D721Med (cell line): ENCODE data around the gene HEATR1.
"Not testable (repeated sequence)": the region's sequence is repeated elsewhere in the genome, so short reads cannot be mapped to it uniquely, and the experiment has no call there.

ENCODE experiments used
- DNase-seq: peaks from one replicate; pipeline ENCODE4 v3.0.0; 2011; ENCODE audit warnings: low spot score; ENCODE audit not compliant: insufficient read length
- FAIRE-seq: peaks from 2 replicates; lab custom pipeline; 2011; peaks lifted over from hg19 to GRCh38; lab: Jason Lieb, UNC
- TF ChIP-seq, protein P1 (sequence below): IDR thresholded peaks from 2 replicates; pipeline ENCODE4 v1.5.1; 2012; ENCODE audit warnings: mild to moderate bottlenecking, control low read depth; ENCODE audit not compliant: insufficient read depth; ENCODE audit errors: missing control alignments

Gene HEATR1

DNA sequence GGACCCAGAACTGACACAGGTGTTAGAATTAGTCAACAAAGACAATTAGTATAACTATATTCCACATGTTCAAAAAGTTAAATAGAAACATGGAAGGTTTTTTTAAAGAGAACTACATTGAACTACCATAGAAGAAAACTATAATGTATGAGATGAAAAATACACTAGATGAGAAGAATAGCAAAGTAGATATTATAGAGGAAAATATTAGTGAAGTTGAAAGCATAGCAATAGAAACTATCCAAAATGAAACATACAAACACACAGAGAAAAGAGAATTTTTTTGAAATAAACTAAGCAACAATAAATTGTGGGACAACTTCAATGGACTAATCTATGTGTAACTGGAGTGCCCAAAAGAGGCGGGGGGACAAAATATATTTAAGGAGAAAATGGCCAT lies 8.0 kb upstream of the HEATR1 start:
- no peak for DNase-seq
- peak; percentile 6 for FAIRE-seq
- TF ChIP-seq, protein P1, sequence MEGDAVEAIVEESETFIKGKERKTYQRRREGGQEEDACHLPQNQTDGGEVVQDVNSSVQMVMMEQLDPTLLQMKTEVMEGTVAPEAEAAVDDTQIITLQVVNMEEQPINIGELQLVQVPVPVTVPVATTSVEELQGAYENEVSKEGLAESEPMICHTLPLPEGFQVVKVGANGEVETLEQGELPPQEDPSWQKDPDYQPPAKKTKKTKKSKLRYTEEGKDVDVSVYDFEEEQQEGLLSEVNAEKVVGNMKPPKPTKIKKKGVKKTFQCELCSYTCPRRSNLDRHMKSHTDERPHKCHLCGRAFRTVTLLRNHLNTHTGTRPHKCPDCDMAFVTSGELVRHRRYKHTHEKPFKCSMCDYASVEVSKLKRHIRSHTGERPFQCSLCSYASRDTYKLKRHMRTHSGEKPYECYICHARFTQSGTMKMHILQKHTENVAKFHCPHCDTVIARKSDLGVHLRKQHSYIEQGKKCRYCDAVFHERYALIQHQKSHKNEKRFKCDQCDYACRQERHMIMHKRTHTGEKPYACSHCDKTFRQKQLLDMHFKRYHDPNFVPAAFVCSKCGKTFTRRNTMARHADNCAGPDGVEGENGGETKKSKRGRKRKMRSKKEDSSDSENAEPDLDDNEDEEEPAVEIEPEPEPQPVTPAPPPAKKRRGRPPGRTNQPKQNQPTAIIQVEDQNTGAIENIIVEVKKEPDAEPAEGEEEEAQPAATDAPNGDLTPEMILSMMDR, result no peak

GRCh38 chr1:236608930-236609726 lies 4.8 kb upstream of the HEATR1 start:
- DNase-seq (peak; percentile 23), FAIRE-seq (peak; percentile 11)
- TF ChIP-seq, protein P1, result peak; percentile 79

DNA sequence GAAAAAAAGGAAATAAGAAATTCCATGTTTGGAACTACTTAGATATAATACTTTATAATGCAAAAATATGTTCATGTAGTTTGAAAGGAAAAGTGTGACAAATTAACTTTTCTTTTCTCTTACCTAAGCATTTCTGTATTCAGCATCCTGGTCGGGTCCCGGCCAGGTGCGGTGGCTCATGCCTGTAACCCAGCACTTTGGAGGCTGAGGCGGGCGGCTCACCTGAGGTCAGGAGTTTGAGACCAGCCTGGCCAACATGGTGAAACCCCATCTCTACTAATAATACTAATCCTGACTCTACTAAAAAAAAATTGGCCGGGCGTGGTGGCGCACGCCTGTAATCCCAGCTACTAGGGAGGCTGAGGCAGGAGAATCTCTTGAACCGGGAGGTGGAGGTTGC lies 3.3 kb upstream of the HEATR1 start:
- not testable (repeated sequence) for FAIRE-seq, DNase-seq

- FAIRE-seq, result no peak
- TF ChIP-seq, protein P1, result no peak
- DNase-seq, result no peak
These were observed 840 bp upstream of the HEATR1 start for GRCh38 chr1:236604905-236605806.

DNA sequence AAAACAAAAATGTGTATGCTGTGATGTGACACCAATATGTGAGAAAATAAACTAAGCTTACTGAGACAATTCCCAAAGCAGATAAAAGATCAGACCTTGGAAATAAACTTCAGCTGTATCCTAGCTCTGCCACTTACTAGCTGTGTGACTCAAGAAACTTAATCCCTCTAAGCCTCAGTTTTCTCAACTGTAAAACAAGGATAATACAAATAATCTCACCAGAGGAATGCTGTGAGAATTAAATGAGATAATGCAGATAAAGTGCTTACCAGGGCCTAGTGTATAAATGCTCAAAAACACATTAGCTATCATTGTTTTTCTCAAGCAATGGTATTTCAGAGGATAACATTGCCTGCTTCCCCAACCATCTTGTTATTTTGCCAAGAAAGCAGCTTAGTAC lies 2.1 kb downstream of the HEATR1 start:
- DNase-seq, result no peak
- TF ChIP-seq, protein P1, result no peak
- FAIRE-seq, result peak; percentile 95

GRCh38 chr1:236590553-236591150 lies 13.7 kb downstream of the HEATR1 start:
- DNase-seq (no peak), FAIRE-seq (peak; percentile 51)
- TF ChIP-seq, protein P1, result no peak

DNA sequence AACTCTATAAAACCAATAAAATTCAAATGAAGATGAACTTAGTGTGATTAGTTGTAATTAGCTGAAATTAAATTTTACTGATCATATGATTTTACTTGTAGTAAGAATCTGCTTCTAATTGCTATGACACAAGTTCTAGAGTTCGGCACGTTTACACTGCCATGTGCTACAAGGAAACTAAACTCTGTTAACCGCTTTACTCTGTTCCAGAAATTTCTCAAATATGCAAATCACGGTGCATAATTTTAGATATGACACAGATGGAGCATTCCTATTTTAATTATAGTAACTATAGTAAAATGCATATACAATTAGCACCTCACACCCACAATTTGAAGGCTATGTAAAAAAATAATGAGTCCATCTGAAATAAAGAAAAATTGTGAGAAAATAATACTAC lies 14.8 kb downstream of the HEATR1 start:
- TF ChIP-seq, protein P1, result no peak
- DNase-seq (no peak), FAIRE-seq (no peak)
